HL-60/S4 treated with phorbol 12-myristate 13-acetate at 8.2 ng/mL for 4 days and 3 days (cell line): ENCODE measurements around the gene NFAT5.
"Not testable (repeated sequence)": the region's sequence is repeated elsewhere in the genome, so short reads cannot be mapped to it uniquely, and the experiment has no call there.

Experiments used
- in situ Hi-C: fragments of 300-500 bp; cut with MboI; formaldehyde crosslinking; loops from 2 replicates; pipeline ENCODE4 v1.15.0; 2022; ENCODE audit warnings: low sequenced_read_pairs

The NFAT5 gene

DNA sequence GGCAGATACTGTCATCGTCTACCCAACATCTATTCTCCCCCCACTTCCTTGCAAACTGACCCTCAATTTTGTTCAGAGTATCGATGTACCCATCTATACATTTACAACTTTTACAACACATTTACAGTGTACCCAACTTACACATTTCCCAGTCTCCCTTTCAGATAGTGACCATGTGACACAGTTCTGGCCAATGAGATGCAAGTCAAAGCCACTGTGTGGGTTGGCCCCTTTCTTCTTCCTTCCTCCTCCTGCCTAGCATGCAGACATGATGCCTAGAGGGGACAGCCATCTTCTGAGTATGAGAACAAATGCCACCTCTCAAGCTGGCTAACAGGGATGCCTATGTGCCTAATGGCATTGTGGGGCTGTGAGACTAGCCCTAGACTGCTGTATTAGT, 11.3 kb upstream of the NFAT5 start:
- in situ Hi-C loops = no loop called here

DNA sequence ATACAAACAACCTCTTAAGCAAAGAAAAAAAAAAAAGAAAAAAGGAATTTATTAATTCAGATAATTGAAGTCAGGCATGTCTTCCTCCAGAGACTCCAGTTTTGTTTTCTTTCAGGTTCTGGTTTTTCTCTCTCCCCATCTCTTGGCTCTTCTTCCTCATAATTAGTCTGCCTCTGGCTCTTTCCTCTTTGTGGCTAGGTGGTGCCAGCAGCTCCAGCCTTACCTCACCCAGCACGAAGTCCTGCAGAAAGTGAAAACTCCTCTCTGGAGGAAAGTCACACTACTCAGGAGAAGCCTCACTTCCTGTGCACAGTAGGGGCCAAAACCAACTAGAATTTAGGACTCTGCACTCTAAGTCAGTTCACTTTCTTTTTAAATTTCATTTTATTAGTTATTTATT, 10.3 kb upstream of the NFAT5 start:
- in situ Hi-C loops = no loop called here

DNA sequence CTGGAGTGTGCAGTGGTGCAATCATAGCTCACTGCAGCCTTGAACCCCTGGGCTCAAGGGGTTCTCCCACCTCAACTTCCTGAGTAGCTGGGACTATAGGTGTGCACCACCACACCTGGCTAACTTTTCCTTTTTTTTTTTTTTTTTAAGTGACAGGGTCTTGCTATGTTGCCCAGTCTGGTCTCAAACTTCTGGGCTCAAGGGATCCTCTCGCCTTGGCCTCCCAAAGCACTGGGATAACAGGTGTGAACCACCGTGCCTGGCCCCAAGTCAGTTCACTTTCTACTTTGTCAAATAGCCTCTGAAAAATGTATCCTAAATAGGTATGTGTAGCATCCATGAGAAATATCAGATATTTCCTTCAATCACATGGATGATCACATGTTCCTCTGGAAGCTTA, 9.9 kb upstream of the NFAT5 start:
- in situ Hi-C loops = no loop called here

DNA sequence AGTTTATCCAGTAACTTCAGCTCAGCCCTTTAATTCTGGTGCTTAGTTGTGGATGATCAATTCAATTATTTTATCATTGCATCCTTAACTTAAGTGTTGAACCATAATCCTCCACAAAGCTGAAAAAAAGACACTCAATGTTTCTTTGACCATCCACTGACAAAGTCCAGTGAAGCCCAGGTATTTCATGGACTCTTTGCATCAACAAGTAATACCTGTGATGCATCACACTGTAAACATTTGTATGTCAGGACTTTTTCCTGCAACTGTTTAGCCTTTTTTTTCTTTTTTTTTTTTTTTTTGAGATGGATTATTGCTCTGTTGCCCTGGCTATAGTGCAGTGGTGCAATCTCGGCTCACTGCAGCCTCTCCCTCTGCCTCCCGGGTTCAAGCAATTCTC, 6.6 kb upstream of the NFAT5 start:
- in situ Hi-C loops = no loop called here

DNA sequence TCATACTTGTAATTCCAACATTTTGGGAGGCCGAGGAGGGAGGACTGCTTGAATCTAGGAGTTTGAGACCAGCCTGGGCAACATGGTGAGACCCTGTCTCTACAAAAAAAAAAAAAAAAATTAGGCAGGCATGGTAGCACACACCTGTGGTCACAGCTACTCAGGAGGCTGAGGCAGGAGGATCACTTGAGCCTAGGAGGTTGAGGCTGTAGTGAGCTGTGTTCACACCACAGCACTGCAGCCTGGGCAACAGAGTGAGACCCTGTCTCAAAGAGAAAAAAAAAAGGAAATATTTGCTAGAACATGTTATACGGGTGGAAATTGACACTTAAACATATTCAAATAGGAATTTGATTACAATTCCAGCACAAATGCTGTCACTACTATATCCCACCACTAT, 4.4 kb upstream of the NFAT5 start:
- in situ Hi-C loops = not testable (repeated sequence)

DNA sequence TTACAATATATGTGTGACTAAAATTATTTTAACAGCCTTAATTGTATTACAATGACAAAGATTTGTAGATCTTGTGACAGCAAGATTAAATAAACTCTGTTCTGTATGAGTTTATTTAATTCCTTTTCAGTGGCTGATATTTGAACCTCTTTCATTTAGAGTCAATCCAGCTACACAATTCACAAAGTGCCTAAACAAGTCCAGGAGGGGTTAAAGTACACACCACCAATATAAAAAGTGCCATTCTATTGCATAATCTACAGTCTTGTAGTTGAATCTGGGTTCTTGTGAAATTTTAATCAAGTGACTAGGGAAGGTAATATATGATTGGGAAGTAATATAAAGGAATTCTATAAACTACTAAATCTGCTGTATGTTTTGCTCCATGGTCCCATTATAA, 3.9 kb upstream of the NFAT5 start:
- in situ Hi-C loops = no loop called here

DNA sequence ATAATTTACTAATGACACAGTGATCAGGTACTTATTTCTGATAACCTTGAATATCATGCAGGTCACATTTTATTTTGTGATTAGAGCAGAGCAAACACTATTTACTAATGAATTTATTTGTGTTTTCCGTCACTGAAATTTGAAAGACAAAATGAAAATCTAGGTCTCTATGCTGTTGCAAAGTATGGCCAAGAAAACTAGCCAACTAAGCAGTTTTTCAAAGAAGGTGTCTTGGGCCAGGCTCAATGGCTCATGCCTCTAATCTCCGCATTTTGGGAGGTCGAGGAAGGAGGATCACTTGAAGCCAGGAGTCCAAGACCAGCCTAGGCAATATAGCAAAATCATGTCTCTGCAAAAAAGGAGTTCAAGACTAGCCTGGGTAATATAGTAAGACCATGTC, 3.0 kb upstream of the NFAT5 start:
- in situ Hi-C loops = no loop called here

DNA sequence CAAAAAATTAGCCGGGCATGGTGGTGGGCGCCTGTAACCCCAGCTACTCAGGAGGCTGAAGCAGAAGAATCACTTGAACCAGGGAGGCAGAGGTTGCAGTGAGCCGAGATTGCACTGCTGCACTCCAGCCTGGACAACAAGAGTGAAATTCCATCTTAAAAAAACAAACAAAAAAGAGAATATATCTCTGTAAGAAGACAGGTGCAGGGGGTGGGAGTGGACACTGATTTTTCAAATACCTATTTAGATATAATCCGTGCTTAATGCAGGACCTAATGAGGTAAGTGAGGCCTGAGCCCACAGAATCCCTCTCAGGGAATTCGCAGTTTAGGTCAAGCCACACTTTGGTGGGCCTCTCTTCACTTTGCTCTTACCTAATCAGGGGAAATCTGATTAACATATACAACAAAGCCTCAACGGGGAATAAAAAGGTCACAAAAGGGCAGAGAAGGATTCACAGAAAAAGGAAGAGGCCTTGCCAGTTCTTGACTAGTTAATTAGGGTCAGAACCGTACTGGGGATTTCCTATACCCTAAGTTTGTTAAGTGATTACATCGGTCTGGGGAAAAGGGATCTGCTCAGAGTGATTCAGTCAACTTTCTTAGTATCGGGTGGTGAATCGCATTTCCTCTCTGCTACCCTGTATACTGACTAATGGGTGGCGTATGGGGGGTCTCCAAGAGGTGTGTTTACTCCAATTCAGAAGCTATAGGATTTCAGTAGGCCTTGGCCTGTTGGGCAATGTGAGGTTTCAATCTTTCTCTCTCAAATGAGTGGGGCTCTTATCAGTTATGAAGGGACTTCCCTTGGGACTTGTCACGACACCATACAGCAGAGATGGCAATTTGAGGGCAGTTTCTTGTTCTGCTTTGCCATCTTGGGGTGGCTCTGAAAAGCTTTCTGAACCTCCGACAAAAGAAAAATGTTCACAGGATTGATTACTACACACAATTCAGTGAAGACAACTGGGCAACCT, 1.9 kb upstream of the NFAT5 start:
- in situ Hi-C loops = no loop called here

DNA sequence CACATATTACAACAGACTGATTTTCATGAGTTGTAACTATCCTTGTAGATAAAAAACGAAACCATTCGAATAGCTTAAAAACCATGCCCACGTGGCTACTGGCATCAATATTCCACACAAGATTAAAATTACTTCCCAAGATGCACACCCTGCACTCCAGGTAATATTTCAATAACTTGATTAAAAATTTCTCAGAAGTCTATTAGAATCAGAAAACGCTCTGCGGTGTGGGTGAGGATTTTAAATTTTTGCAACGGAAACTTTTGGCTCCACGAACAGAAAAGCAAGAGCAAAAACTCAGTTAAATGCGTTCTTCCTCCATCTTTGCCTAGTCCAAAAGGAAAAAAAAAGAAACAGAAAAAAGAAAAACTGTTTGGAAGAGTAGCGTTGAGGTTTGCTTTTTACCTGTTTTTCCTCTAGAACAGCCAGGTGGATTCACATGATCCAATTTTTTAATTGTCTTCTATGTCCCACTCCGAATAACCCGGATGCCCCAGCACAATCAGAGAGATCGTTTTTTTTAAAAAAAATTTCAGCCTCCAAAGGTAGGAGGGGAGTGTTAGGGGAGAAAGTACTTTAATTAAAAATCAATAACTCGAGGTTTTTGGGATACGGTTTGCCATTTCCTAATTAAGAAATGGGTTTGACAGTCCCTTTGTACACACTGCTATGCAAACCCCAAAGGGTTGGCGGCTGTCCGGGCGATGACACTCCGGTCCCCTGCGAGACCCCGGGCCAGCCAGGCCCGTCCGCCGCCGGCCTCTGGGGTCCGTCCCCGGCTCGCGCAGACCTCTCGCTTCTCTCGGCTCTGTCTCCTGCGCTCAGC, 708 bp upstream of the NFAT5 start:
- in situ Hi-C loops = no loop called here

DNA sequence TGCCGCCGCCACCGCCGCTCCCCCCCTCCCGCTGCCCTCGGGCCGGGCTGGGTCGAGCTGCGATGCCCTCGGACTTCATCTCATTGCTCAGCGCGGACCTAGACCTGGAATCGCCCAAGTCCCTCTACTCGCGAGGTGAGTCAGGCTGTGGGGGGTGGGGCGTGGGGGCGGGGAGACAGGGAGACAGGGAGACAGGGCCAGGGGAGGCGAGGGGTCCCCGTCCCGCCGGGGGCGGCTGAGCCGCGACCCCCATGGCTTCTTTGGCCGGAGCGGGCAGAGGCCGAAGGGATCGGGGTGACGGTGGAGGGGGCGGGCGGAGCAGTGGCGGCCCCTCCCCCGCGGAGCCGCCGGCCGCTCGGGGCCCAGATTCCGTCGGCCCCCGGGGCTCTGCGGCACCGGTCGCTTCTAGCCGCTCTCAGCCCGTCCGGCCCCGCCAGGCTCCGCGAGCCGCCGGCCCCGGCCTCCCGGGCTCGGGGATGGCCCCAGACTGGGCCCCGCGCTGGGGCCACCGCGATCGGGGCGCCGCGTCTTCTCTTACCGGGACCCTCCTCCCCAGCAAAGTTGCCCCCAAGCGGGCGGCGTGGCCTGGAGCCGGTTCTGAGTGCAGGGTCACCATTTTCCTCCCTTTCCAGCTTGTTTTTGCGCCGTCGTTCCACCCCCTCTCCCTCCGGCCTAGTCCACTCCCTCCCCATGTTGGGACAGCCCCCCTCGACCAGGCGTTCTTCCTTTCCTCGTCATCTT, 644 bp downstream of the NFAT5 start:
- in situ Hi-C loops = no loop called here

DNA sequence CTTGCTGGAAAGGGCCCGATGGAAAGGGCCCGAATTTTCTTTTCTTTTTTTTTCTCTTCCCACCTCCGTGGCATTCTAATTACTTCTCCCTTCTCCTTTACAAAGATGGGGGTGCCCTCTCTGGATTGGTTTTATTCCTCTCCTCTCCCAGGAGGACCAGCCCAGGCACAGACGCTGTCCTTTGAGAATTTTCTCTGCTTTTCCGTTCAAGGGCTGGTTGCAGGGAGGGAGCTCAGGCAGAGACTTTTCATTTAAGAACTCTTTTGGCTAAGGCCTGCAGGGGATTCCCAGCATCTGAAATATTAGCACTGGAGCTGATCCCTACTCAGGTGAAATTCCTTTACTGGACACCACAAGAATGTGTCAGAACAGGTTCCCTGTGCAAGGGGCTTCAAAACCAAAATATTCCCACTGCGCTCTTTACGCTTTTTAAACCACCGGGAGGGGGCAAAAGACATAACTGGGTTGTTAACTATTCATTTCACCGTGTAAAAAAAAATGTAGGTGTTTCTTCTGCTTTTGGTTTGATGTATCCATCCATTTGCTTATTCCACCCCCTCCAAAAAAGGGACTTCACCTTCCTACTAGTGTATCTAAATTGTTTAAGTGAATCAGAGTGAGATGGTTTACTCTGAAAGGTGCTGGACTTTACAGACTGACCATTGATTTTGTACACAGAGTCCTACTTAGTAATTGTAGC, 1.4 kb downstream of the NFAT5 start:
- in situ Hi-C loops = no loop called here

DNA sequence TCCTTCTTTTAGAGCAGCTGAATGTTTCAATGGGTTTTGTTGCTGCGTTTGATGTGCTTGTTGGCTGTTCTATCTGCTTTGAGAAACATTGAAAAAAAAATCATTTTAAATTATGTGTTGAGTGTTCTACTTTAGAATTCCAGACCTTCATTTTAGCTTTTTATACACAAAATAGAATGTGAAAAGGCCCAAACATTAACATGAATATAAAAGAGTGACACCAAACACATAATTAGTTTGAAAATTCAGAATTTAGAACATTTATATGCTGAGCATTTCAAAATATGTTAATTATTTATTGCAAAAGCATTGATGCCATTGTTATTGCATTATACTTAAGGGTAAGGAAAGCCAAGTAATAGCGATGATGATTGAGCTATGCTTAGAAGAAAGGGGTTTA, 2.9 kb downstream of the NFAT5 start:
- in situ Hi-C loops = no loop called here

DNA sequence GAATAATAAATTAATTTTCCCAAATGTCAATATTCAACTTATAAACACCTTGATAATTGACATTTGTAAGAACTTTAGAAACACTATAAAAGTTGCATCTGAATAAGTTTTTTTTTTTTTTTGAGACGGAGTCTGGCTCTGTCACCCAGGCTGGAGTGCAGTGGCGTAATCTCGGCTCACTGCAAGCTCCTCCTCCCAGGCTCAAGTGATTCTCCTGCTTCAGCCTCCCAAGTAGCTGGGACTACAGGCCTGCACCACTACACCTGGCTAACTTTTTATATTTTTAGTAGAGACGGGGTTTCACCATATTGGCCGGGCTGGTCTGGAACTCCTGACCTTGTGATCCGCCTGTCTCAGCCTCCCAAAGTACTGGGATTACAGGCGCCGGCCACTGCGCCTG, 13.0 kb downstream of the NFAT5 start:
- in situ Hi-C loops = not testable (repeated sequence)

DNA sequence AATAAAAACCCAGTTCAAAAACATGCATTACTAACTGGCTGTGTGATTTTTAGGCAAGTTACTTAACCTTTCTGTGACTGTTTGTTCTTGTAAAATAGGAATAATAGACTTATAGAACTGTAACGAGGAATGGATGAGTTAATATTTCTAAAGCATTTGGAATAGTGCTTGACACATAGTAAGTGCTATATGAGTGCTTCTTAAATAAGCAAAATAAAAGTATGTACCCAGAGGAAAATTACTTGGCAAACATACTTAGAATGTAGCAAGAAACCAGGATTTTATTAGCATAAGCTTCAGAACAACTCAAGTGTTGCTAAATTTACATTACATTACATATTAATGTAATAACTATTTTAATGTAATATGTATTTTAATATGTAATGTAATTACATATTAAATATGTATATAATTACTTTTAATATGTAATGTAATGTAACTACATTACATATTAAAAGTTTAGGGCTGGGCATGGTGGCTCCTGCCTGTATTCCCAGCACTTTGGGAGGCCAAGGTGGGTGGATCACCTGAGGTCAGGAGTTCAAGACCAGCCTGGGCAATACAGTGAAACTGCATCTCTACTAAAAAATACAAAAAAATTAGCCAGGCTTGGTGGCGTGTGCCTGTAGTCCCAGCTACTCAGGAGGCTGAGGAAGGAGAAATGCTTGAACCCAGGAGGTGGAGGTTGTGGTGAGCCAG, 14.2 kb downstream of the NFAT5 start:
- in situ Hi-C loops = no loop called here

DNA sequence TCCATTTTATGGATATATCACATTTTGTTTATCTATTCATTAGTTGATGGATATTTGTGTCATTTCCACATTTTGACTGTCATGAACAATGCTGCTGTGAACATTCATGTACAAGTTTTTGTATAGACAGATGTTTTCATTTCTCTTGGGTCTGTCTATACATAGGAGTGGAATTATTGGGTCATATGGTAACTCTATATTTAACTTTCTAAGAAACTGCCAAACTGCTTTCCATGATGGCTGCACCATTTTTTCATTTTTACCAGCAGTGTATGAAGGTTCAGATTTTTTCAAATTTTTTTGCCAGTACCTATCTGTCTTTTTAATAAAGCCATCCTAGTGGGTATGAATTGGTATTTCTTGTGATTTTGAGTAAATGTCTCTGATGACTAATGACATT, 15.5 kb downstream of the NFAT5 start:
- in situ Hi-C loops = no loop called here

DNA sequence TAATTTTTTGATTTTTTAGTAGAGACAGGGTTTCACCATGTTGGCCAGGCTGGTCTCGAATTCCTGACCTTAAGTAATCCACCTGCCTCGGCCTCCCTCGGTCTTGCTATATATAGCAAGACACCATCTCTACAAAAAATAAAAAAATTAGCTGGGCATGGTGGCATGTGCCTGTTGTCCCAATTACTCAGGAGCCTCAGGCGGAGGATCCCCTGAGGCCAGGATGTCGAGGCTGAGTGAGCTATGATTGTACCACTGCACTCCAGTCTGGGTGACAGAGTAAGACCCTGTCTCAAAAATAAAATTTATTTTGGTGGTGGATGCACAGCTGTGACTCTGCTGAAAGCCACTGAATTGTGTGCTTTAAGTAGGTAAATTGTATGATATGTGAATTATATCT, 18.7 kb downstream of the NFAT5 start:
- in situ Hi-C loops = not testable (repeated sequence)

DNA sequence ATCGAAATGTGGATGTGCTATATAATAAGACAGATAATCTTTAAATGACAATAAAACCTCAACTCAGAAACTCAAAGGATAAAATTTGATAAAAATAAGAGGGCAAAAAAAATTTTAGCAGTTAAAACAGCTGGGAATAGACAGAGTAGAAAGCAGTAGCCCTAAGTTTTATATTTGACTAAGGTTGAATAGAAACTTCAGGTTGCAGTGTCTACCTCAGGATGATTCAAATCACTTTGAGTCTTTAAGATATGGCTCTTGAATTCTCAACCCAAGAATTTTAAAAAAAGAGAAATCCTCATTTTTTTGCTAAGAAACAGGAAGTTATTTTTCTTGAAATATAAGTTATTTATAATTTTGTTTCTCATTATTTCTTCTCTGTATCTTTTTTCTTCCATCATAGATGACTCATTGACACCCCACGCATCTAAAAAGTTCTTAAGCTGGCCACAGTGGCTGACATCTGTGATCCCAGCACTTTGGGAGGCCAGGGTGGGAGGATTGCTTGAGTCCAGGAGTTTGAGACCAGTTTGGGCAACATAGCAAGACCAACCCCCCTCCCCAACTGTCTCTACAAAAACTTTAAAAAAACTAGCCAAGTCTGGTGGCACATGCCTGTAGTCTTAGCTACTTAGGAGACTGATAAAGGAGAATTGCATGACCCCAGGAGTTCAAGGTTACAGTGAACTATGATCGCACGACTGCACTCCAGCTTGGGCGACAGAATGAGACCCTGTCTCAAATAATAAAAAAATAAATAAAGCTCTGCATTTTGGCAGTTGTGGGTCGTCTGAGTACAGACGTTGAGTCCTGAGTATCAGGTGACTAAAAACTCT, 23.9 kb downstream of the NFAT5 start:
- in situ Hi-C loops = no loop called here

DNA sequence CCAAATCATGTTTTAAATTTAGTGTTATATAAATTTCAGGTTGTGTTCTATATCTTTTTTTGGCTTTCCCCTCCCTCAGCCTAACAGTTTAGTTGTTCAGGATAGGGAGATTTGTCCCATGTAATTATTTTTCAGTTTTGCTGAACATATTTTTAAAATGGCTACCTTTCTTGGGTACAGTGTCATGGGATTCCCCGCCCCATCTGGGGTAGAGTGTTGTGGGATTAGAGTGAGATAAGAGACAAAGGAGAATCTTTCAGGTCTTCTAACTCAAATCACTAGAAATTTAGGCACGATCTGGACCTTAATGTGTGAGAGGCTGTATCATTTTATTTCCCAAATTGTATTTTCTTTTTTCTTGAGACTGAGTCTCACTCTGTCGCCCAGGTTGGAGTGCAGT, 24.8 kb downstream of the NFAT5 start:
- in situ Hi-C loops = no loop called here

DNA sequence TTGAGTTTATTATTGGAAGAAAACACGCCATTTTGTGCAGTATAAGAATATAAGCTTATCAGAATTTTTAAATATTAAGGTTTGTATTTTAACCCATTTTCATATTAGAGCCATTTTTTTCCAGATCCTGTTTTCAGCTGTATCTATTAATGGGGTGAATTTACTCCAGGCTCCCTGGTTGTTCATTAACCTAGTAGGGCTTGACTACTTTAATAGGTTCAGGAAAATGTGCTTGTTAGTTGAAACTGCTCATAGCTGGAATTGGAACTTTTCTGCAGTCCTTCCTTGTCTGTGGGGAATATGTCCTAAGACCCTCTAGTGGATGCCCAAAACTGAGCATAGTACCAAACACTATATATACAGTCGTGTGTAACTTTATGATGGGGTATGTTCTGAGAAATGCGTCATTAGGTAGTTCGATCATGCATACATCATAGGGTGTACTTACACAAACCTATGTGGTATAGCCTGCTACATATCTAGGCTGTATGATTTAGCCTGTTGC, 28.0 kb downstream of the NFAT5 start:
- in situ Hi-C loops = no loop called here
